GM10248 (cell line): ENCODE results near the gene RFPL2.

Experiments
- CTCF ChIA-PET: fragments of 300-600 bp; sonication (Branson Sonifier 250); formaldehyde crosslinking; extraction: SDS; loops from one replicate; lab custom pipeline; 2021; ENCODE audit warnings: antibody characterized with exemption; lab: Yijun Ruan, JAX
- POLR2A ChIA-PET: fragments of 350-650 bp; sonication (Branson Sonifier 250); formaldehyde crosslinking; extraction: SDS; loops from one replicate; lab custom pipeline; 2020; ENCODE audit warnings: antibody characterized with exemption; lab: Yijun Ruan, JAX
- DNase-seq: peaks from one replicate; pipeline ENCODE4 v3.0.0; 2012; ENCODE audit errors: extremely low spot score
- TF ChIP-seq, protein P1 (sequence below): IDR thresholded peaks from 2 replicates; pipeline ENCODE4 v1.5.1; 2012; ENCODE audit warnings: mild to moderate bottlenecking, low read depth; ENCODE audit errors: extremely low read depth, missing control alignments, control extremely low read depth

Gene RFPL2

GRCh38 chr22:32185821-32186220 lies 19.1 kb downstream of the RFPL2 start:
- ChIA-PET POLR2A (no interaction called here), CTCF (no interaction called here)
- DNase-seq = no peak
- TF ChIP-seq, protein P1, sequence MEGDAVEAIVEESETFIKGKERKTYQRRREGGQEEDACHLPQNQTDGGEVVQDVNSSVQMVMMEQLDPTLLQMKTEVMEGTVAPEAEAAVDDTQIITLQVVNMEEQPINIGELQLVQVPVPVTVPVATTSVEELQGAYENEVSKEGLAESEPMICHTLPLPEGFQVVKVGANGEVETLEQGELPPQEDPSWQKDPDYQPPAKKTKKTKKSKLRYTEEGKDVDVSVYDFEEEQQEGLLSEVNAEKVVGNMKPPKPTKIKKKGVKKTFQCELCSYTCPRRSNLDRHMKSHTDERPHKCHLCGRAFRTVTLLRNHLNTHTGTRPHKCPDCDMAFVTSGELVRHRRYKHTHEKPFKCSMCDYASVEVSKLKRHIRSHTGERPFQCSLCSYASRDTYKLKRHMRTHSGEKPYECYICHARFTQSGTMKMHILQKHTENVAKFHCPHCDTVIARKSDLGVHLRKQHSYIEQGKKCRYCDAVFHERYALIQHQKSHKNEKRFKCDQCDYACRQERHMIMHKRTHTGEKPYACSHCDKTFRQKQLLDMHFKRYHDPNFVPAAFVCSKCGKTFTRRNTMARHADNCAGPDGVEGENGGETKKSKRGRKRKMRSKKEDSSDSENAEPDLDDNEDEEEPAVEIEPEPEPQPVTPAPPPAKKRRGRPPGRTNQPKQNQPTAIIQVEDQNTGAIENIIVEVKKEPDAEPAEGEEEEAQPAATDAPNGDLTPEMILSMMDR = no peak

DNA sequence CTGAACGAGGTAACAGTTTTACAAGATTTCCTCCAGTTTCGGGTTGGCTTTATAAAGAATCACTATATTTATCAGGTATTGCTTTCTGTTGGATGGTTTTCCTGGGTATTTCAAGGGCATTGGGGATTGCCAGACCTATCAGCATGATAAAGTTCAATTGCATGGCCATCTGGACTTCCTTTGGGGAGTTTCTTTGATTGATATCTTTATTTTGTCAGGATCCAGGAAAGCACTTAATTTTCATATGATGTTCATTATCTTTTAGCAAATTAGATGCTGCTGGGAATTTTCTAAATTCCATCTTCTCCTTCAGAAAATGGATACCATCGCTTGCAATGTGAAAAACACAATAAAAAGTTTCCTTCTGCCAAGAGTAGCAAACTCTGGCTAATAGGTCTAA lies 21.2 kb downstream of the RFPL2 start:
- CTCF ChIA-PET = no interaction called here
- POLR2A ChIA-PET = no interaction called here

DNA sequence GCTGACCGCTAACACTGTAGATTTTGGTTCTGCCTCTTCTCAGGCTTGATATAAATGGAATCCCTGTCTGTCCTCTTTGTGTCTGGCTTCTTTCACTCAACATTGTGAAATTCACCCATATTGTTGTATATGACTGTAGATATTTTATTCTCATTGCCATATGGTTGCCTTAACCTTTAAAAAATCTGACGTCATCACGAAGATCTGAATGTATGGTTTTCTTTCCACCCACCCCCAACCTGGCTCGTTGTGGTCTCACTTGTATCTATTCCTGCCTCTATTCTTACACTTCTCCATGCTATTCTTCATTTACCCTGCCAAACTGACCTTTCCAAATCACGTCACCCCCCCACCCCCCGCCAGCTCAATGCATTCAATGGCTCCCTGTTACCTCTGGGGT lies 23.8 kb downstream of the RFPL2 start:
- DNase-seq = no peak
- TF ChIP-seq, protein P1 = no peak
- POLR2A ChIA-PET = no interaction called here
- CTCF ChIA-PET = interaction anchor here (0.7 to 1.1 kb wide), 2 partner anchors 32 to 85 kb away, joined by 3 to 4 read pairs; no protein-coding TSS in a partner anchor

More for the DNA sequence above, 21.2 kb downstream of the RFPL2 start:
- no peak for DNase-seq
- TF ChIP-seq, protein P1 = no peak

- ChIA-PET POLR2A (no interaction called here), CTCF (no interaction called here)
- TF ChIP-seq, protein P1 = no peak
- no peak for DNase-seq
These were observed 27.6 kb downstream of the RFPL2 start for GRCh38 chr22:32177221-32177765.

DNA sequence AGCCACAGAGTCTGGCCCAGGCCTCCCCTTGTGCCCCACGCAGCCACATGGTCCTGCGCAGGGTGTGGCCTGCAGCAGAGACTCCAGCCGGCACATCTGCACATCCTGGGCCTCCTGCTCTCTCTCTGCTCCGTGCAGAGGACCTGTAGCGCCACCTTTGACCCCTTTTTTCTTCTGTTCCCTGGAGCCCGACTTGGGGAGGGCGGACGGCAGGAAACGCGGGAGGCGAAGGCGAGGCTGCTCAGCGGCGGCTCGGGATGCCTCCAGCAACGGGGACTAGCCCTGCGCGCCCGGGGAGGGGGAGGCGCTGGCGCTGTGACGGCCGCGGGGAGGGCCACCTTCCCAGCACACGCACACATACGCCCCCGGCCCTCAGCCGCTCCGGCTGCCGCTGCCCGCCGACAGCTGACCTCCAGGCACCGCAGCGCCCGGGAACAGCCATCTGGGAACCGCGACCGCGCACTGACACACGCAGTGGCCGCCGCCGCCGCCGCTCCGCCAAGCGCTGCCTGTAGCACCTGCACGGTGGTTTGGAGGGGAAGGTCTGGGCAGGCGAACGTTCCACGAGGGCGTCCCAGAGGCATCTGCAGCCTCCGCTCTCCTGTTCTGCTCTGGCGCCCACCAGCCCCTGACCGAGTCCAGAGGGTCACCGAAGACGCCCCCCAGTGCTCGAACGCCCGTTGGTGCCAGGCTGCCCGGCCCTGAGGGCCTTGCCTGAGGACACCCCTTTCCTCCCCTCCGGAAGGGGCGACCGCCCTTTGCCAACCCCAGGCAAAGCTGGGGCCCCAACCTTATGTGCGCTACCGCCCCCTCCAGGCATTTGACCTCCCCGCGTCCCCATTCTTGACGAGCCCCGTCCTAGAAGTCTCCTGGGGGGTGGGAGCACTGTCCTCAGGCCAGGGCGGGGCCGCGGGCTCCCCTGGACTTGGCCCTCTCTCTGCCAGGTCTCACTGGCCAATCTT lies 28.9 kb downstream of the RFPL2 start:
- CTCF ChIA-PET = no interaction called here

GRCh38 chr22:32175115-32175514 lies 29.8 kb downstream of the RFPL2 start:
- no peak for DNase-seq
- ChIA-PET POLR2A (no interaction called here), CTCF (interaction anchor here (1.3 kb wide), 1 partner anchor 44 kb away, joined by 3 read pairs; no protein-coding TSS in a partner anchor)
- TF ChIP-seq, protein P1 = no peak

More for the DNA sequence above, 28.9 kb downstream of the RFPL2 start:
- POLR2A ChIA-PET = no interaction called here
- DNase-seq = no peak
- TF ChIP-seq, protein P1 = no peak
